Right ventricle myocardium superior (tissue), 1 donor: ENCODE measurements around the gene GPC1. TPM values are rescaled to one million over a fixed set of nuclear protein-coding genes. Genes with fewer than 3 reads are reported as not detected.
"Not testable (repeated sequence)": the region's sequence is repeated elsewhere in the genome, so short reads cannot be mapped to it uniquely, and the experiment has no call there.

ENCODE experiments used
- ATAC-seq: fragments of 200-7000 bp; cut with Tn5 transposase; one replicate; pipeline ENCODE4 v1.9.1; 2020; ENCODE audit warnings: mild to moderate bottlenecking; ENCODE audit not compliant: poor library complexity
- DNase-seq: peaks from one replicate; pipeline ENCODE4 v3.0.0-alpha.2; 2020
- intact Hi-C: fragments of 100-400 bp; cut with DNase I; formaldehyde crosslinking; loops from one replicate; pipeline ENCODE4 v1.11.2; 2022
- total RNA-seq: library from RNA; stranded (reverse); fragmentation: NEBNext Ultra II Directional; extraction: Animal tissue kit (Norgen Biotek cat#: 25700); gene quantifications from one replicate; pipeline ENCODE4 v1.2.1, GENCODE V29; 2021
- donor health status: DM: no; HTN: yes; CAD: no; lungs with severe emphysema.

The GPC1 gene
- total RNA-seq, 1 donor from 2014 or later: 154 TPM

DNA sequence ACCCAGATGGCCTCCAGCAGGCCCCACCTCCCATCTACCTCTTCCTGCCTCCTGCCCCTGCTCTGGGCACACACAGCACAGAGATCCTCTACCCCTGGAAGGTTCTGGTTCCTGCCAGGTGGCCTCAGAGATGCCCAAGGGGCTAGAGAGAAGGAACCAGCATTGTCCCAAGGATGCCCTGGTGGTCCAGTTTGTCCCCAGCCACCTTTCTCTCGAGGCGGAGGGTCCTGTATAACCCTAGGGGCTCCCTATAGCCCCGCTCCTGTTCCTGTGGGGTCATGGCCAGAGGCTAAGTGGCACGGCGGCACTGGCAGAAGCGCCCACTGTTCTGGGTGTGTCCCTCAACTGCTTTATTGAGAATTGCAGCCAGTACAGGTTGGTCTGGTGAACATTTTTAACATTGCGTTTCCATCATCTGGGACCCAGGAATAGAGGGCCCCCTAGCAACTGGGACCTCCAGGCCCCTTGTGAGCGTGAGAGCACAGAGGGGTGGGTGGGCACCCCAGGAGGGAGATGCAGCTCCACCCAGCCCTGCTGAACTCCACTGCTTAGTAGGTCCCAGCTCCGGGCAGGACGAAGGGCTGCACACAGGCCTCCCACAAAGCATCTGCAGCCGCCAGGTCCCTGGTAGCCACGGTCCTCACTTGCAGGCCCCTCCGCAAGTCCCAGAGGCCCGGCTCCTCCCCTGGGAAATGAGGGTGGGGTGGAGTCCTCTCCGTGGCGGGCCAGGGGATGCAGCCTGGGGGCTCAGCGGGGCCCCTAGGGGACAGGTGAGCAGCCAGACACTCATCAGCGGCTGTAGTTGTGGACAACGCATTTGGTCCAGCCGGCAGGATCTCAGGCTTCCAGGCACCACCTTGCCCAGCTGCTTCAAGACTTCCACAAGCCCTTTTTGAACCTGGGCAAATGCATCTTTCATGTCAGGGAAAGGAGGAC, 33.1 kb downstream of the GPC1 start:
- intact Hi-C loops: no loop called here
- ATAC-seq (peak; percentile 5), DNase-seq (peak; percentile 33)

DNA sequence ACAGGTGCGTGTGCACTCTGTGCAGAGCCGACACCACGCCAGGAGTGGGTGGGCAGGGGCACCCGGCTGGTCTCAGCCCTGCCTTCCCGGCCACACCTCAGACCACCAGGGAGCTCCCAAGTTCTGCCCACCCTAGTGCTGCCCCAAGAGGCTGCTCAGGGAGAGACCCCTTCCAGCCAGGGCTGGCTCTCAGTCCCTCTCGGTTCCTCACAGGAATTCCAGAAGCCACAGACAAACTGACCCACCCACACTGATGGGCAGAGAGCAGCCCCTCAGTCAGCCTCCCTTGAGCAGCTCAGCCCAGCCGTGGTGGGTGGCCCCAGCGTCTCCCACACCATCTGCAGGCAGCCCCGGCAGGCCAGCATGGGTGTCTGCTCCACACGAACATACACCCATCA, 33.8 kb downstream of the GPC1 start:
- DNase-seq: no peak
- intact Hi-C loops: no loop called here

DNA sequence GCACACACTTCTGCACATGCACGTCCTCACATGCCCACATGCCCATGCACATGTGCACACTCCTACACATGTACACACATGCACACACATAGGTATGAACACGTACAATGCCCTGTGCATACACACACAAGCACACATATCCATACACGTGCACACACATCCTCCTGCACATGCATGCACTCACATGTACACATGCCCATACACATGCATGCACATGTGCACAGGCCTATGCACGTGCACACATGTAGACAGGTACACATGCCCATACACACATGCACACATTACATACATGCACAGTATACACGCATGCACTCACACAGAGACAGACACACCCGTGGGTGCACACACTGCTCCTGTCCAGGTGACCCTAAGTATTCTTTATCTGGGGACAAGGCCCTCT, 34.3 kb downstream of the GPC1 start:
- DNase-seq: no peak
- intact Hi-C loops: no loop called here
- no peak for ATAC-seq

More for the DNA sequence above, 33.8 kb downstream of the GPC1 start:
- ATAC-seq: no peak

DNA sequence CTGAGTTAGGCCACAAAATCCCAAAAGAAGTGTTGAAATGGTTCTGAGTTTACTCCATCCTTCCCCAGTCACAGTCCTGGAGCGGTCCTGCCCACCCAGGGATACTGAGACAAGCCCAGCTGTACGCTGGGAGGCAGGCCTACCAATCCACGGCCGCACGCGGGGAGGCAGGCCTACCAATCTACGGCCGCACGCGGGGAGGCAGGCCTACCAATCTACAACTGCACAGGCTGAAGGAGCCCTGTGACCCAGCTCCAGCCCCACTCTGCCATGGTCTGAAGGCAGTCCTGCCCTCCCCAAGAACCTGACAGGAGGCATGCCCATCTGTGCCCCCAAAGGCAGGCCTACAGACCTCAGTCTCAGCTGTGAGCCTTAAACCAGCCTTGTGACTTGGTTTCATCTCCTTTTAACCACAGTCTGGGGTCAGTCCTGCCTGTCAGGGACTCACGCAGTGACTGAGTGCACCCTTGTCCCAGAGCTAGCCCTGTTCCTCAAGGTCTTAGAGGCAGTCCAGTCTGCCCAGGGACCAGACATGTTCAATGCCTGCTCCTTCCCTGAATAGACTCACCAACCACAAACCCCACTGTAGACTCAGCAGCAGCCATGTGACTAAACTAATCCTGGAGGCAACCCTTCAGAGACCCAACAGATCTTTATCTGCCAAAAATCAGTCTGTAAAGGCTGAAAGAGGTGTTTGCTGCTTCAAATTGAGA, 36.8 kb downstream of the GPC1 start:
- no peak for DNase-seq
- intact Hi-C loops: no loop called here
- ATAC-seq: no peak

DNA sequence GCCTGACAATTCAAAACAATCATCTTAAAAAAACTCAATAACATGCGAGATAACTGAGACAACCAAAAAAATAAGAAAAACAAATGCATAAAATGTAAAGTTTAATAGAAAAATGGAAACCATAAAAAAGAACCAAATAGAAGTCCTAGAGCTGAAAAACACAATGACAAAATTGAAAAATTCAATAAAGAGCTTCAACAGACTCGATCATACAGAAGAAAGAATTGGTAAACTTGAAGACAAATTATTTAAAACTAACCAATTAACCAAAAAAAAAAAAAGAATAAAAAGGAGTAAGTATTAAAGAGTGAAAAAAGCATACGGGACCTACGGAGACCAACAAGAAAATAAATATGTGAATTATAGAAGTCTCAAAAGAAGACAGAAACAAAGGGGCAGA, 37.7 kb downstream of the GPC1 start:
- intact Hi-C loops: no loop called here
- no peak for DNase-seq
- ATAC-seq: no peak

DNA sequence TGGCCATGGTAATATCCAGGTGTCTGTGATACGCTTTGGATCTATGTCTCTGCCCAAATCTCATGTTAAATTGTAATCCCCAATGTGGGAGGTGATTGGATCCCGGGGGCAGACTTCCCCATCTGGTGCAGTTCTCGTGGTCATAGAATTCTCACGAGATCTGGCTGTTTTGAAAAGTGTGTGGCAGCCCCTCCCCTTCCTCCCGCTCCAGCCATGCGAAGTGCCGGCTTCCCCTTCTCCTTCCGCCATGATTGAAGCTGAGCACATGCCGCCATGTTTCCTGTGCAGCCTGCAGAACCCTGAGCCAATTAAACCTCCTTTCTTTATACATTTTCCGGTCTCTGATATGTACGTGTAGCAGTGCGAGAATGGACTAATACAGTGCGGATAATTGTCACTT, 42.5 kb downstream of the GPC1 start:
- no peak for DNase-seq
- intact Hi-C loops: no loop called here

DNA sequence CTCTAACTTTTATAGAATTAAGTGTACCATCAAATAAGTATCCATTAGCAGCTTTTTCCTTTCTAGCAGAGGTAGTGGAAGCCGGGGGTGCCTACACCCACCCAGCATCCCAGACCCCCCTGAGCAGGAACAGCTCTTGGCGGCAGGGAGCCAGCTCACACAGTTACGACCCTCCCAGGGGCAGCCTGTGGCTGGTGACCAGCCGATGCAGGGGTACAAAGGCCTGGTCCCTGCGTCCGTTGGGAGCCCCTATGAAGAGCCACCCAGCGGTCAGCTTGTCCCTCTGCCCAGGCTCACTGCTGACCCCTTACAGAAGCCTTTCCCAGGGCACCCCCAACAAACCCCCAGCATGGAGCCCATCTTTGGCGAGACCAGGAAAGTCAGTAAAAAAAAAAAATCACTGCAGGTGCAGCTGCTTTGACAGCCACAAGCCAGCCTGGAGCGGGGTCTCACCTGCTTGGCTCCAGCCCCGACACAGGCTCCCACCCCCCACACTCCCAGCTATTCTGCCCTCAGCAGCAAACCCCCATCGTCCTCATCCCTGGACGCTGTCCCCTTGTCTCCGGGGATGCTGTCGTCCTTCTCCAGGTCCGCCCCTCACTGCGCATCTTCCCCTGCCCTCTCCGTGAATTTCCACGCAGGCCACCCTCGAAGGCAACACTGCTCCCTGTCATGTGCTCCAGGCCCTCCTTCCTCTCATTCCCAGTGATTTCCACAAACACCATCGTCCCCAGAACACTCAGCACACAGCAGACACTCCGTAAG, 43.1 kb downstream of the GPC1 start:
- ATAC-seq (no peak), DNase-seq (no peak)
- intact Hi-C loops: no loop called here

More for the DNA sequence above, 42.5 kb downstream of the GPC1 start:
- ATAC-seq: no peak

DNA sequence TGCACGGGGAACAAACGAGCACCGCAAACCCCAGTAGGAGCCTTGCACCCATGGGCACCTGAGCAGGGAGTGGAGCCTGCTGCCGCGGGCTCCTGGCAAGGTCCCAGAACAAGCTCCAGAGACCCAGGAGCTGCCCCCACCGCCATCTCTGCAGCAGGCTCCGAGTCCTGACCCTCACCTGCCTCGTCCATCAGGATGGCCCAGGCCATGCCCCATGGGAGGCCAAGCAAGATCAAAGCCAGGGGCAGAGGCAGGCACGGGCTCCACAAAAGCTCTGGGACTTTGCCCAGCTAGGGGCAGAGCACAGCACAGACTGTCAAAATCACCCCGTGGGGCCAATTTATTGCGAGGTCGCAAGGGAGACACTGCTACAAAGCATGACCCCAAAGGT, 43.6 kb downstream of the GPC1 start:
- DNase-seq: no peak

GRCh38 chr2:240480834-240481623, 45.6 kb downstream of the GPC1 start:
- no peak for ATAC-seq
- DNase-seq: no peak
- intact Hi-C loops: no loop called here

More for the DNA sequence above, 43.6 kb downstream of the GPC1 start:
- ATAC-seq: no peak
- intact Hi-C loops: no loop called here

GRCh38 chr2:240481720-240482119, 46.3 kb downstream of the GPC1 start:
- intact Hi-C loops: no loop called here
- ATAC-seq (no peak), DNase-seq (no peak)

GRCh38 chr2:240482141-240482540, 46.7 kb downstream of the GPC1 start:
- intact Hi-C loops: no loop called here
- ATAC-seq (no peak), DNase-seq (peak; percentile 26)

DNA sequence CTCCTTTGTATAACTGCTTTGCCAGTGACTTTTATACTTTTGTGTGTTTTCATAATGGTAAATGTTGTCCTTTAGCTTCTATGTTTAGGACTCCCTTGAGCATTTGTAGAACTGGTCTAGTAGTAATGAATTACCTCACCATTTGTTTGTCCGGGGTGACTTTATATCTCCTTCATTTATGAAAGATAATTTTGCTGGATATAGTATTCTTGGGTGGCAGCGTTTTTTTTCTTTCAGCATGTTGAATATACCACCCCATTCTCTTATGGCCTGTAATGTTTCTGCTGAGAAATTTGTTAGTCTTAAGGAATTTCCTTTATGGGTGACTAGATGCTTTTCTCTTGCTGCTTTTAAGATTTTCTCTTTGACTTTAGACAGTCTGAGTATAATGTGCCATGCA, 56.0 kb downstream of the GPC1 start:
- intact Hi-C loops: no loop called here
- ATAC-seq: no peak

GRCh38 chr2:240494194-240494793, 58.8 kb downstream of the GPC1 start:
- ATAC-seq: no peak
- intact Hi-C loops: no loop called here
- DNase-seq: no peak

More for the DNA sequence above, 56.0 kb downstream of the GPC1 start:
- no peak for DNase-seq

DNA sequence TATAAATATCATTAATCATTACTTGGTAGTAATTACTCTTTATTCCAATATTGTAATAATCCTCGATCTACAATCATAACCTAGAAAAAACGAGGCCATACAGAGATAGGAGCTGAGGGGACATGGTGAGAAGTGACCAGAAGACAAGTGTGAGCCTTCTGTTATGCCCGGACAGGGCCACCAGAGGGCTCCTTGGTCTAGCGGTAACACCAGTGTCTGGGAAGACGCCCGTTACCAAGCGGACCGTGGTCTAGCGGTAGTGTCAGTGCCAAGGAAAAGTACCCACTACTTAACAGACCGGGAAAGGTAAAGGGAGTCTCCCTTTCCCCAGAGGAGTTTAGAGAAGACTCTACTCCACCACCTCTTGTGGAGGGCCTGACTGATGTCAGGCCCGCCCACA, 59.5 kb downstream of the GPC1 start:
- ATAC-seq, DNase-seq, intact Hi-C loops: not testable (repeated sequence)

DNA sequence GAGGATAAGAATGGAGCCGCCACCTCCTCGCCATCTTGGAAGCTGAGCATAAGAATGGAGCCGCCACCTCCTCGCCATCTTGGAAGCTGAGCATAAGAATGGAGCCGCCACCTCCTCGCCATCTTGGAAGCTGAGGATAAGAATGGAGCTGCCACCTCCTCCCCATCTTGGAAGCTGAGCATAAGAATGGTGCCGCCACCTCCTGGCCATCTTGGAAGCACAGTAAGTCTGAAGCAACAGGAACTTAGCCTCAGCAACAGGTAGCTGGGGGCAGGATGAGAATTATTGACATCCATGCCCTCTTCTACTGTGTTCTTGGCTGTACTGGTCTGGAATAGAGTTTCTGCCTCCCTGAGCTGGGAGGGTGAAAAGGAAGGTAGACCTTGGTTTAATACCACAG, 61.6 kb downstream of the GPC1 start:
- DNase-seq, intact Hi-C loops, ATAC-seq: not testable (repeated sequence)

DNA sequence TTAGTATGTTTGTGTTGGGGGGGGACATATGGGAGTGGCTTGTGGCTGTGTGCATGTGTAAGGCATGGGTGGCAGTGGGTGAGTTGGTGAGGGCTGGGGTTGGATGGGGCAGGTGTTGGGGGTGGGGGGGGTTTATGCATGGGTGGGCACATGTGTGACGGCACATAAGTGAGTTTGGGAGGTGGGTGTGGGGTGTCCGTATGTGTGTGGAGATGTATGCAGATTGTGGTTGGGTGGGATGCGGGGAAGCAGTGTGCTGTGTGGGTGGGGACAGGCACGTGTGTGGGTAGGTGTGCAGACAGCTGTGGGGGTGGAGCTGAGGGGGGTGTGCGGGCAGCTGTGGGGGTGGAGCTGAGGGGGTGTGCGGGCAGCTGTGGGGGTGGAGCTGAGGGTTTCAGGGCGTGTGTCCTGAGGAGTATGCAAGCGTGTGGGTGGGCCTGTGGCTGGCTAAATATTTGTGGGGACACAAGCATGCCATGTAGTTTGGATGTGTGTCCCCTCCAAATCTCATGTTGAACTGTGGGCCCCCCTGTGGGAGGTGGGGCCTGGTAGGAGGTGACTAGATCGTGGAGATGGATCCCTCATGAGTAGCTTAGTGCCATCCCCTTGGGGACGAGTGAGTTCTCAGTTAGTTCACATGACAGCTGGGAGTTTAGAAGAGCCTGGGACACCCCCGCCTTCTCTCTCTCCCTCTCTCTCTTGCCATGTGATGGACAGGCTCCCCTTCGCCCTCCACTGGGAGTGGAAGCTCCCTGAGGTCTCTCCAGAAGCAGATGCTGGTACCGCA, 62.9 kb downstream of the GPC1 start:
- intact Hi-C loops: no loop called here
- DNase-seq (no peak), ATAC-seq (no peak)

- intact Hi-C loops: no loop called here
- ATAC-seq: no peak
Observed at GRCh38 chr2:240498958-240499260, 63.4 kb downstream of the GPC1 start.

More at GRCh38 chr2:240498958-240499260, 63.4 kb downstream of the GPC1 start:
- no peak for DNase-seq
